ENCODE results near the gene THTPA.

GRCh38 chr14:23600322-23600707 is 44.2 kb downstream of the THTPA start:
- TF ChIP-seq, protein P1, sequence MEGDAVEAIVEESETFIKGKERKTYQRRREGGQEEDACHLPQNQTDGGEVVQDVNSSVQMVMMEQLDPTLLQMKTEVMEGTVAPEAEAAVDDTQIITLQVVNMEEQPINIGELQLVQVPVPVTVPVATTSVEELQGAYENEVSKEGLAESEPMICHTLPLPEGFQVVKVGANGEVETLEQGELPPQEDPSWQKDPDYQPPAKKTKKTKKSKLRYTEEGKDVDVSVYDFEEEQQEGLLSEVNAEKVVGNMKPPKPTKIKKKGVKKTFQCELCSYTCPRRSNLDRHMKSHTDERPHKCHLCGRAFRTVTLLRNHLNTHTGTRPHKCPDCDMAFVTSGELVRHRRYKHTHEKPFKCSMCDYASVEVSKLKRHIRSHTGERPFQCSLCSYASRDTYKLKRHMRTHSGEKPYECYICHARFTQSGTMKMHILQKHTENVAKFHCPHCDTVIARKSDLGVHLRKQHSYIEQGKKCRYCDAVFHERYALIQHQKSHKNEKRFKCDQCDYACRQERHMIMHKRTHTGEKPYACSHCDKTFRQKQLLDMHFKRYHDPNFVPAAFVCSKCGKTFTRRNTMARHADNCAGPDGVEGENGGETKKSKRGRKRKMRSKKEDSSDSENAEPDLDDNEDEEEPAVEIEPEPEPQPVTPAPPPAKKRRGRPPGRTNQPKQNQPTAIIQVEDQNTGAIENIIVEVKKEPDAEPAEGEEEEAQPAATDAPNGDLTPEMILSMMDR (conservative IDR thresholded peaks at IDR 0.05; ENCODE audit: low read depth, low read length): no peak
- TF ChIP-seq POLR2A (IDR thresholded peaks at IDR 0.05; ENCODE audit: low read depth, low read length) (no peak), RAD21 (IDR thresholded peaks at IDR 0.05; ENCODE audit: low read length) (no peak), MXI1 (IDR thresholded peaks at IDR 0.05; ENCODE audit: borderline replicate concordance, low read depth, low read length) (no peak), MAFK (IDR thresholded peaks at IDR 0.05; ENCODE audit: low read depth, low read length) (no peak), SMC3 (IDR thresholded peaks at IDR 0.05; ENCODE audit: low read depth, low read length) (no peak), RCOR1 (IDR thresholded peaks at IDR 0.05; ENCODE audit: insufficient replicate concordance, low read length) (no peak), FOS (IDR thresholded peaks at IDR 0.05; ENCODE audit: low read depth, low read length) (no peak), RFX5 (IDR thresholded peaks at IDR 0.05; ENCODE audit: low read depth, low read length) (no peak)
- TF ChIP-seq, protein P2, sequence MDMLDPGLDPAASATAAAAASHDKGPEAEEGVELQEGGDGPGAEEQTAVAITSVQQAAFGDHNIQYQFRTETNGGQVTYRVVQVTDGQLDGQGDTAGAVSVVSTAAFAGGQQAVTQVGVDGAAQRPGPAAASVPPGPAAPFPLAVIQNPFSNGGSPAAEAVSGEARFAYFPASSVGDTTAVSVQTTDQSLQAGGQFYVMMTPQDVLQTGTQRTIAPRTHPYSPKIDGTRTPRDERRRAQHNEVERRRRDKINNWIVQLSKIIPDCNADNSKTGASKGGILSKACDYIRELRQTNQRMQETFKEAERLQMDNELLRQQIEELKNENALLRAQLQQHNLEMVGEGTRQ (IDR thresholded peaks at IDR 0.05; ENCODE audit: low read depth, low read length): no peak
- TF ChIP-seq, protein P3, sequence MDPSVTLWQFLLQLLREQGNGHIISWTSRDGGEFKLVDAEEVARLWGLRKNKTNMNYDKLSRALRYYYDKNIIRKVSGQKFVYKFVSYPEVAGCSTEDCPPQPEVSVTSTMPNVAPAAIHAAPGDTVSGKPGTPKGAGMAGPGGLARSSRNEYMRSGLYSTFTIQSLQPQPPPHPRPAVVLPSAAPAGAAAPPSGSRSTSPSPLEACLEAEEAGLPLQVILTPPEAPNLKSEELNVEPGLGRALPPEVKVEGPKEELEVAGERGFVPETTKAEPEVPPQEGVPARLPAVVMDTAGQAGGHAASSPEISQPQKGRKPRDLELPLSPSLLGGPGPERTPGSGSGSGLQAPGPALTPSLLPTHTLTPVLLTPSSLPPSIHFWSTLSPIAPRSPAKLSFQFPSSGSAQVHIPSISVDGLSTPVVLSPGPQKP (IDR thresholded peaks at IDR 0.05; ENCODE audit: borderline replicate concordance, low read depth, low read length): no peak

Data from IMR-90 (cell line).